ENCODE data around the gene ZAR1.

Gene ZAR1

GRCh38 chr4:48454591-48454990 is 35.5 kb upstream of the ZAR1 start:
- Histone ChIP-seq H3K79me2 (ENCODE audit: insufficient read depth, low read length) (no peaks in the 10 kb centered on the region), H3K4me2 (ENCODE audit: low read length) (no peak overlapping the region), H2AFZ (ENCODE audit: low read length) (no peak overlapping the region), H3K9me3 (ENCODE audit: low read length) (no peaks in the 10 kb centered on the region), H4K20me1 (ENCODE audit: insufficient read depth, low read length) (no peaks in the 10 kb centered on the region), H3K36me3 (ENCODE audit: insufficient read depth, low read length) (no peaks in the 10 kb centered on the region), H3F3A (ENCODE audit: insufficient read depth, low read length) (no peaks in the 10 kb centered on the region), H3K9ac (ENCODE audit: low read length) (no peak overlapping the region), H3K27ac (ENCODE audit: low read depth, low read length, poor library complexity, severe bottlenecking) (no peak overlapping the region), H3K9me2 (ENCODE audit: low read depth, low read length) (no peaks in the 10 kb centered on the region), H3K27me3 (ENCODE audit: insufficient read depth, low read length) (no peaks in the 10 kb centered on the region), H3K4me3 (ENCODE audit: low read depth, low read length, poor library complexity, severe bottlenecking) (no peak overlapping the region), H3K4me1 (ENCODE audit: insufficient read depth, low read length, severe bottlenecking) (no peaks in the 10 kb centered on the region)
- TF ChIP-seq CTCF (IDR thresholded peaks at IDR 0.05; ENCODE audit: low read length) (no peak), EZH2 (IDR thresholded peaks at IDR 0.05; ENCODE audit: borderline replicate concordance, low read length) (no peak)

GRCh38 chr4:48461000-48461399 is 29.1 kb upstream of the ZAR1 start:
- TF ChIP-seq EZH2 (IDR thresholded peaks at IDR 0.05; ENCODE audit: borderline replicate concordance, low read length) (no peak), CTCF (IDR thresholded peaks at IDR 0.05; ENCODE audit: low read length) (no peak)
- Histone ChIP-seq H3K27me3 (ENCODE audit: insufficient read depth, low read length) (no peaks in the 10 kb centered on the region), H3K9ac (ENCODE audit: low read length) (no peak overlapping the region), H3K4me1 (ENCODE audit: insufficient read depth, low read length, severe bottlenecking) (no peaks in the 10 kb centered on the region), H3K27ac (ENCODE audit: low read depth, low read length, poor library complexity, severe bottlenecking) (no peak overlapping the region), H3K4me3 (ENCODE audit: low read depth, low read length, poor library complexity, severe bottlenecking) (no peak overlapping the region), H2AFZ (ENCODE audit: low read length) (no peak overlapping the region), H3K9me3 (ENCODE audit: low read length) (no peaks in the 10 kb centered on the region), H3K79me2 (ENCODE audit: insufficient read depth, low read length) (no peaks in the 10 kb centered on the region), H4K20me1 (ENCODE audit: insufficient read depth, low read length) (no peaks in the 10 kb centered on the region), H3K9me2 (ENCODE audit: low read depth, low read length) (no peaks in the 10 kb centered on the region), H3K4me2 (ENCODE audit: low read length) (no peak overlapping the region), H3K36me3 (ENCODE audit: insufficient read depth, low read length) (no peaks in the 10 kb centered on the region), H3F3A (ENCODE audit: insufficient read depth, low read length) (no peaks in the 10 kb centered on the region)

- H3K9me3 ChIP-seq (ENCODE audit: low read length) = no peaks in the 10 kb centered on the region
- H2AFZ ChIP-seq (ENCODE audit: low read length) = no peak overlapping the region
- no peaks in the 10 kb centered on the region for H3K9me2 ChIP-seq (ENCODE audit: low read depth, low read length)
- H3K27me3 ChIP-seq (ENCODE audit: insufficient read depth, low read length) = no peaks in the 10 kb centered on the region
- H3K4me1 ChIP-seq (ENCODE audit: insufficient read depth, low read length, severe bottlenecking) = no peaks in the 10 kb centered on the region
- no peak overlapping the region for H3K4me3 ChIP-seq (ENCODE audit: low read depth, low read length, poor library complexity, severe bottlenecking)
- H3F3A ChIP-seq (ENCODE audit: insufficient read depth, low read length) = no peaks in the 10 kb centered on the region
- H3K4me2 ChIP-seq (ENCODE audit: low read length) = no peak overlapping the region
- no peak for TF ChIP-seq CTCF (IDR thresholded peaks at IDR 0.05; ENCODE audit: low read length)
- H3K9ac ChIP-seq (ENCODE audit: low read length) = no peak overlapping the region
- no peaks in the 10 kb centered on the region for H3K79me2 ChIP-seq (ENCODE audit: insufficient read depth, low read length)
- no peaks in the 10 kb centered on the region for H4K20me1 ChIP-seq (ENCODE audit: insufficient read depth, low read length)
- no peak overlapping the region for H3K27ac ChIP-seq (ENCODE audit: low read depth, low read length, poor library complexity, severe bottlenecking)
- no peaks in the 10 kb centered on the region for H3K36me3 ChIP-seq (ENCODE audit: insufficient read depth, low read length)
Observed at GRCh38 chr4:48462363-48462762, 27.7 kb upstream of the ZAR1 start.
